Measurements from ENCODE around the gene ELOVL4.

ELOVL4 gene

DNA sequence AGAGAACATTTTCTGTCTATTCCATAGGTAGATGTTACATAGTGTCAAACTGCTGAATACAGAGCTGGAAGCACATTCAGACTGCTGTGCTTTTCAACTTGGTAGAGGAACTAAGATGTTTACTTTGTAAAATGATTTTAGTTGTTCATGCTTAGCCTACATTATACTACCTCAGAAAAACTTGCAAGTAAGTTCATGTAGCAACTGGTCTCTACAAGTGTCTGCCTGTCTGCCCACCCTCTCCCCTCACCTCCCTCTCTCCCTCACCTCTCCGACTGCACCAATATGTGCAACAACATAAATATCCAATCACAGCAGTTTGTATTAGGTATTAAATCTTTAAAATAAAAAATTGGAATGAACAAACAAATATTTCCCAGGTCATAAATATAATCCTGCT lies 25.3 kb downstream of the ELOVL4 start:
- no peak overlapping the region for H3K4me3 ChIP-seq (replicated peaks in 1 of 2; ENCODE audit: low read depth in 2 of 2, low read length in 2 of 2)
- TF ChIP-seq, protein P1, sequence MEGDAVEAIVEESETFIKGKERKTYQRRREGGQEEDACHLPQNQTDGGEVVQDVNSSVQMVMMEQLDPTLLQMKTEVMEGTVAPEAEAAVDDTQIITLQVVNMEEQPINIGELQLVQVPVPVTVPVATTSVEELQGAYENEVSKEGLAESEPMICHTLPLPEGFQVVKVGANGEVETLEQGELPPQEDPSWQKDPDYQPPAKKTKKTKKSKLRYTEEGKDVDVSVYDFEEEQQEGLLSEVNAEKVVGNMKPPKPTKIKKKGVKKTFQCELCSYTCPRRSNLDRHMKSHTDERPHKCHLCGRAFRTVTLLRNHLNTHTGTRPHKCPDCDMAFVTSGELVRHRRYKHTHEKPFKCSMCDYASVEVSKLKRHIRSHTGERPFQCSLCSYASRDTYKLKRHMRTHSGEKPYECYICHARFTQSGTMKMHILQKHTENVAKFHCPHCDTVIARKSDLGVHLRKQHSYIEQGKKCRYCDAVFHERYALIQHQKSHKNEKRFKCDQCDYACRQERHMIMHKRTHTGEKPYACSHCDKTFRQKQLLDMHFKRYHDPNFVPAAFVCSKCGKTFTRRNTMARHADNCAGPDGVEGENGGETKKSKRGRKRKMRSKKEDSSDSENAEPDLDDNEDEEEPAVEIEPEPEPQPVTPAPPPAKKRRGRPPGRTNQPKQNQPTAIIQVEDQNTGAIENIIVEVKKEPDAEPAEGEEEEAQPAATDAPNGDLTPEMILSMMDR (IDR thresholded peaks at IDR 0.05; ENCODE audit: low read depth, low read length): no peak
- DNase-seq (ENCODE audit: low read depth in 2 of 2): no peak

DNA sequence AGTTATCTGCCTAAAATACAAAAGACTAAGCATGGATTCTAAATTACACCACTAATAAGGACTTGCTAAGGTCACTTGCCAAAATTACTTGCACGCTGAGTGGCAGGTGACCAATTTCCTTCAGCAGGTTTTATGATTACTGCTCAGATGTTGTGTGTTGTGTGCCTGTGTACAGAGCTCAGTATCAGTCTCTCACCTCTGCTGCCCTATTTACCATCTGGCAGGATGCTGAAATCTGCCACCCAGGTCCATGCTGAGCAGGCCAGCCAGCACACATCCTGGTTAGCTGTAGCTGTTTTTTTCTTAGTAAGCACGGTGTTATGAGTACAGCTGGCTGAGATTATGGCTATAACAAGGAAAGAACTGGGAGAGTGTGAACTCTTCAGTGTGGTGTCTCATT lies 34.0 kb downstream of the ELOVL4 start:
- DNase-seq (ENCODE audit: low read depth in 2 of 2): no peak
- H3K4me3 ChIP-seq (replicated peaks in 1 of 2; ENCODE audit: low read depth in 2 of 2, low read length in 2 of 2): no peak overlapping the region
- TF ChIP-seq, protein P1 (IDR thresholded peaks at IDR 0.05; ENCODE audit: low read depth, low read length): no peak

GRCh38 chr6:79911992-79912391 lies 35.4 kb downstream of the ELOVL4 start:
- TF ChIP-seq, protein P1 (IDR thresholded peaks at IDR 0.05; ENCODE audit: low read depth, low read length): no peak
- DNase-seq (ENCODE audit: low read depth in 2 of 2): no peak
- no peak overlapping the region for H3K4me3 ChIP-seq (replicated peaks in 1 of 2; ENCODE audit: low read depth in 2 of 2, low read length in 2 of 2)

DNA sequence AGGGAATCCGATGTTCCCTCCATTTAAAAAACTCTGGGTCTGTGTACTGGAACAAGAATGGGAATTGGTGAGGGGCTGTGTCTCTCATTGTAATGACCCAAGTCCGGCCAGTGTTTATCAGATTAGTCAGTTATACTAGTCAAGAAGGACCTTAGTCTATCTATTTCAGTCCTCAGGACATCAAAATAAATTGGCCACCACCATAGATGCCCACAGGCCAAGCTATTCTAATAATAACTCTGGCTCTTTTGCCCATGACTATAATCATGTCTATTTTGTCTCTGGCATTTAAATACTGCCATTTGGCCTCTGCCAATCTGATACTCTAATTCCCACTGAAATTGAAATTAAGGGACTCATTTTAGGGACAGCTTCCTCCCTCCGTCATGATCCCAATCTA lies 37.8 kb downstream of the ELOVL4 start:
- TF ChIP-seq, protein P1 (IDR thresholded peaks at IDR 0.05; ENCODE audit: low read depth, low read length): no peak
- no peak for DNase-seq (ENCODE audit: low read depth in 2 of 2)
- no peak overlapping the region for H3K4me3 ChIP-seq (replicated peaks in 1 of 2; ENCODE audit: low read depth in 2 of 2, low read length in 2 of 2)

- no peak overlapping the region for H3K4me3 ChIP-seq (replicated peaks in 1 of 2; ENCODE audit: low read depth in 2 of 2, low read length in 2 of 2)
- DNase-seq (ENCODE audit: low read depth in 2 of 2): no peak
- TF ChIP-seq, protein P1 (IDR thresholded peaks at IDR 0.05; ENCODE audit: low read depth, low read length): no peak
These were observed 45.3 kb downstream of the ELOVL4 start for GRCh38 chr6:79902046-79902445.

DNA sequence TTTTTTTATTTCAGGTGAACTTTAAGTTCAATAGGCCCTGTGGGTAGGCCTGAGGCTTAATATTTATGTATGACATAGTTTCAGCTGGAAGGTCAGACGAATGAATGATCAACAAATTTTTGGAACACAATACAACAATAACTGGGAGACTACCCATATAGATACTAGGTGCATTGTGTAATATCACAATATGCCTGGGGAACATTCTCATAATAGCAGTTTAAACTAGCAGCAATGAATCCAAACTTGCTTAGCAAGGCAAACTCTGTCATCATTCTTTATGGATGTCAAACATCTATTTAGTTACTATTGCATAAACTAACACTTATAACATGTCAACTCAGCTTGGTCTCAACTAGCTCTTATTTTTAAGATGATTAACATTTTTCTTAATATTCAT lies 49.3 kb downstream of the ELOVL4 start:
- no peak for DNase-seq (ENCODE audit: low read depth in 2 of 2)
- TF ChIP-seq, protein P1 (IDR thresholded peaks at IDR 0.05; ENCODE audit: low read depth, low read length): no peak
- no peak overlapping the region for H3K4me3 ChIP-seq (replicated peaks in 1 of 2; ENCODE audit: low read depth in 2 of 2, low read length in 2 of 2)

DNA sequence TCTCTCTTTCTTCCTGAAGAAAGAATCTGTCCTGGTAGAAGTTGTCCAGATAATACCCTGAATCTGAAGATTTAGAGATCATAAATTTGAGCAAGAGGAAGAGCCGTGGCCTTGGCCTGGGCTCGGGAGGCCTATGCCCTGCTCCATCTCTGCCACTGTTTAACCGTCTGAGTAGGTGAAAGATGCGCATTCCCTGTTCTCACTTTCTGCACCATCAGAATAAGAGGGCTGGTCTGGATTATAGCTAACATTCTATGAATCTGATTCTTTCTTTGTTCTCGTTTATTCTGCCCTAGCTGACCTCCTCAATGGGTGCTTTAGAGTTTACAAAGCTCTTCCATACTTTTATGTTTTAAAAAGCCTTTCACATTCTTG lies 51.3 kb downstream of the ELOVL4 start:
- TF ChIP-seq, protein P1 (IDR thresholded peaks at IDR 0.05; ENCODE audit: low read depth, low read length): no peak
- no peak overlapping the region for H3K4me3 ChIP-seq (replicated peaks in 1 of 2; ENCODE audit: low read depth in 2 of 2, low read length in 2 of 2)
- DNase-seq (ENCODE audit: low read depth in 2 of 2): no peak

All from cardiac fibroblast (primary cell).